SK-N-SH (cell line): Measurements from ENCODE around the gene DSCAML1. TPM values are rescaled to one million over a fixed set of nuclear protein-coding genes. Genes with fewer than 3 reads are reported as not detected.

Experiments used
- CTCF ChIA-PET: fragments of 300-600, 350-600 bp; formaldehyde crosslinking; extraction: SDS; loops from one replicate; lab custom pipeline; 2021; lab: Yijun Ruan, JAX
- POLR2A ChIA-PET: fragments of 350-600 bp; sonication (Branson Sonifier 250); formaldehyde crosslinking; extraction: SDS; loops from one replicate; lab custom pipeline; 2020; ENCODE audit warnings: antibody characterized with exemption, inconsistent platforms; lab: Yijun Ruan, JAX
- DNase-seq: peaks from one replicate; pipeline ENCODE4 v3.0.0; 2012
- H2AFZ ChIP-seq: fragments of 200-600 bp; sonication (generic); 2 replicates; pipeline ENCODE4 v1.8.1; 2016; ENCODE audit warnings: antibody characterized with exemption, mild to moderate bottlenecking, low read depth
- H3F3A ChIP-seq: fragments of 200-600 bp; sonication (generic); replicated peaks from 2 replicates; pipeline ENCODE3; 2016; ENCODE audit warnings: antibody characterized with exemption, mild to moderate bottlenecking; ENCODE audit not compliant: insufficient read depth
- H3K27ac ChIP-seq, 2 experiments: fragments of 200-500 bp in 1 of 2; fragments of 200-600 bp in 1 of 2; sonication (Bioruptor generic) in 1 of 2; sonication (generic), shearing (Covaris generic) in 1 of 2; 2 replicates each; pipeline versions ENCODE4 v1.5.1 to v1.6.1; 2014 to 2016; ENCODE audit warnings: low read depth in 2 of 2, inconsistent platforms in 1 of 2, low read length in 1 of 2, mild to moderate bottlenecking in 1 of 2, mixed read lengths in 1 of 2
- H3K27me3 ChIP-seq: fragments of 200-600 bp; sonication (generic), shearing (Covaris generic); 2 replicates; pipeline ENCODE4 v1.6.1; 2016; ENCODE audit warnings: mixed run types; ENCODE audit not compliant: insufficient read depth
- H3K36me3 ChIP-seq, 2 experiments: fragments of 200-500 bp in 1 of 2; fragments of 200-600 bp in 1 of 2; sonication (Bioruptor generic) in 1 of 2; sonication (generic) in 1 of 2; replicated peaks in 1 of 2; 2 replicates each; pipeline versions ENCODE3 to v1.5.1; 2014 to 2016; ENCODE audit warnings: low read length in 1 of 2, mild to moderate bottlenecking in 1 of 2; ENCODE audit not compliant: insufficient read depth in 2 of 2, control insufficient read depth in 1 of 2
- H3K4me1 ChIP-seq, 2 experiments: fragments of 200-500 bp in 1 of 2; fragments of 200-600 bp in 1 of 2; sonication (Bioruptor generic) in 1 of 2; sonication (generic), shearing (Covaris generic) in 1 of 2; 2 replicates each; pipeline versions ENCODE4 v1.5.1 to v1.6.1; 2014 to 2016; ENCODE audit warnings: low read depth in 1 of 2, low read length in 1 of 2, mixed run types in 1 of 2; ENCODE audit not compliant: insufficient read depth in 2 of 2, control insufficient read depth in 1 of 2
- H3K4me2 ChIP-seq: fragments of 200-600 bp; sonication (generic), shearing (Covaris generic); 2 replicates; pipeline ENCODE4 v1.6.1; 2017; ENCODE audit warnings: mixed run types
- H3K4me3 ChIP-seq, 2 experiments: fragments of 200-500 bp in 1 of 2; fragments of 200-600 bp in 1 of 2; sonication (Bioruptor generic) in 1 of 2; sonication (generic), shearing (Covaris generic) in 1 of 2; 2 replicates each; pipeline versions ENCODE4 v1.5.1 to v1.8.1; 2014 to 2016; ENCODE audit warnings: low read depth in 2 of 2, inconsistent platforms in 1 of 2, low read length in 1 of 2, mild to moderate bottlenecking in 1 of 2, mixed read lengths in 1 of 2, moderate library complexity in 1 of 2
- H3K79me2 ChIP-seq: fragments of 200-600 bp; sonication (generic); 2 replicates; pipeline ENCODE4 v1.8.1; 2017; ENCODE audit warnings: mild to moderate bottlenecking; ENCODE audit not compliant: insufficient read depth
- H3K9ac ChIP-seq: fragments of 200-600 bp; sonication (generic); 2 replicates; pipeline ENCODE4 v1.6.1; 2017; ENCODE audit warnings: mixed run types
- H3K9me2 ChIP-seq: fragments of 200-600 bp; sonication (generic); 2 replicates; pipeline ENCODE4 v1.6.1; 2017; ENCODE audit warnings: mixed run types
- H3K9me3 ChIP-seq: fragments of 200-600 bp; sonication (generic); 2 replicates; pipeline ENCODE4 v1.6.1; 2017; ENCODE audit warnings: mixed run types, mild to moderate bottlenecking, moderate library complexity
- H4K20me1 ChIP-seq: fragments of 200-600 bp; sonication (generic); 2 replicates; pipeline ENCODE4 v1.6.1; 2017; ENCODE audit warnings: mild to moderate bottlenecking, mixed run types; ENCODE audit not compliant: insufficient read depth
- CHD2 ChIP-seq: fragments of 150-350 bp; IDR thresholded peaks from 2 replicates; pipeline ENCODE4 v1.6.1; 2018; ENCODE audit warnings: low read length; ENCODE audit not compliant: partially characterized antibody
- ELF1 ChIP-seq: IDR thresholded peaks from 2 replicates; pipeline ENCODE4 v1.4.0; 2012
- EP300 ChIP-seq, 2 experiments: IDR thresholded peaks; 2 replicates each; pipeline versions ENCODE4 v1.4.0 to v1.6.1; 2012; ENCODE audit warnings: borderline replicate concordance in 1 of 2, low read depth in 1 of 2, low read length in 1 of 2
- FOXJ3 ChIP-seq: sonication (generic); formaldehyde crosslinking; IDR thresholded peaks from 2 replicates; pipeline ENCODE4 v1.5.1; 2020; ENCODE audit warnings: mild to moderate bottlenecking, missing genetic modification reagents
- FOXM1 ChIP-seq: IDR thresholded peaks from 2 replicates; pipeline ENCODE4 v1.4.0; 2012; ENCODE audit warnings: low read depth, mild to moderate bottlenecking
- IRF3 ChIP-seq: fragments of 150-350 bp; IDR thresholded peaks from 2 replicates; pipeline ENCODE4 v1.6.1; 2016; ENCODE audit warnings: mild to moderate bottlenecking, low read depth, low read length
- PBX3 ChIP-seq: IDR thresholded peaks from 2 replicates; pipeline ENCODE4; 2012
- POLR2AphosphoS5 ChIP-seq: IDR thresholded peaks from 2 replicates; pipeline ENCODE4 v1.6.1; 2012; ENCODE audit warnings: low read depth, low read length
- RXRA ChIP-seq: IDR thresholded peaks from 2 replicates; pipeline ENCODE4 v1.4.0; 2012; ENCODE audit warnings: low read depth, mild to moderate bottlenecking, borderline replicate concordance
- TCF12 ChIP-seq: IDR thresholded peaks from 2 replicates; pipeline ENCODE4 v1.4.0; 2012
- YY1 ChIP-seq: IDR thresholded peaks from 2 replicates; pipeline ENCODE4 v1.4.0; 2012; ENCODE audit warnings: low read depth, mild to moderate bottlenecking
- WGBS: methylation state at CpG from one replicate; pipeline ENCODE4 v1.1.6; 2017; ENCODE audit warnings: low lambda C conversion rate; 5-methylcytosine and 5-hydroxymethylcytosine counted together
- polyA plus RNA-seq, 3 experiments: library from polyadenylated mRNA; depleted of rRNA; stranded (reverse); fragments of >200 nt; gene quantifications; 2 replicates each; pipeline ENCODE4 v1.2.3, GENCODE V29; 2012
- TF ChIP-seq, protein P1 (sequence below): IDR thresholded peaks from 2 replicates; pipeline ENCODE4 v1.4.0; 2012; ENCODE audit warnings: low read depth, borderline replicate concordance
- TF ChIP-seq, protein P2 (sequence below): fragments of 150-350 bp; IDR thresholded peaks from 2 replicates; pipeline ENCODE4 v1.6.1; 2017; ENCODE audit warnings: antibody characterized with exemption, low read length, low read depth, borderline replicate concordance
- TF ChIP-seq, protein P3 (sequence below): IDR thresholded peaks from 2 replicates; pipeline ENCODE4 v1.4.0; 2012; ENCODE audit warnings: low read depth, borderline replicate concordance

DSCAML1 gene
- polyA plus RNA-seq, 1 of the 3 experiments (the other 2 are of a cell fraction) = not detected

GRCh38 chr11:117840881-117841550 is 44.0 kb upstream of the DSCAML1 start:
- no peak overlapping the region for H3K9ac ChIP-seq
- H2AFZ ChIP-seq = no peak overlapping the region
- ChIA-PET POLR2A (no interaction called here), CTCF (interaction anchor here (17.3 kb wide), 1 partner anchor 108 kb away, joined by 438 read pairs; no protein-coding TSS in a partner anchor)
- H3K9me2 ChIP-seq = no peaks in the 10 kb centered on the region
- H3K27ac ChIP-seq = no peak overlapping the region
- H3K27me3 ChIP-seq = peaks cover 9% of the 10 kb centered on the region; the same call in 1 of the 2 replicates
- no peaks in the 10 kb centered on the region for H3K79me2 ChIP-seq
- H4K20me1 ChIP-seq = no peaks in the 10 kb centered on the region
- peaks cover 0 to 2% of the 10 kb centered on the region in 2 experiments; a peak in 1 of 4 replicates for H3K4me1 ChIP-seq
- no peaks in the 10 kb centered on the region for H3K9me3 ChIP-seq
- no peak overlapping the region for H3K4me2 ChIP-seq
- no peaks in the 10 kb centered on the region for H3F3A ChIP-seq
- H3K36me3 ChIP-seq = no peaks in the 10 kb centered on the region
- TF ChIP-seq, protein P1, sequence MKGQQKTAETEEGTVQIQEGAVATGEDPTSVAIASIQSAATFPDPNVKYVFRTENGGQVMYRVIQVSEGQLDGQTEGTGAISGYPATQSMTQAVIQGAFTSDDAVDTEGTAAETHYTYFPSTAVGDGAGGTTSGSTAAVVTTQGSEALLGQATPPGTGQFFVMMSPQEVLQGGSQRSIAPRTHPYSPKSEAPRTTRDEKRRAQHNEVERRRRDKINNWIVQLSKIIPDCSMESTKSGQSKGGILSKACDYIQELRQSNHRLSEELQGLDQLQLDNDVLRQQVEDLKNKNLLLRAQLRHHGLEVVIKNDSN = no peak
- TF ChIP-seq CHD2 = no peak
- no peak for TF ChIP-seq EP300 (IDR thresholded peaks at IDR 0.05; ENCODE audit: borderline replicate concordance in 1 of 2, low read depth in 1 of 2, low read length in 1 of 2)
- no peak for TF ChIP-seq TCF12
- TF ChIP-seq PBX3 = no peak
- no peak for TF ChIP-seq ELF1
- TF ChIP-seq FOXM1 = no peak
- TF ChIP-seq POLR2AphosphoS5 = no peak
- TF ChIP-seq, protein P2, sequence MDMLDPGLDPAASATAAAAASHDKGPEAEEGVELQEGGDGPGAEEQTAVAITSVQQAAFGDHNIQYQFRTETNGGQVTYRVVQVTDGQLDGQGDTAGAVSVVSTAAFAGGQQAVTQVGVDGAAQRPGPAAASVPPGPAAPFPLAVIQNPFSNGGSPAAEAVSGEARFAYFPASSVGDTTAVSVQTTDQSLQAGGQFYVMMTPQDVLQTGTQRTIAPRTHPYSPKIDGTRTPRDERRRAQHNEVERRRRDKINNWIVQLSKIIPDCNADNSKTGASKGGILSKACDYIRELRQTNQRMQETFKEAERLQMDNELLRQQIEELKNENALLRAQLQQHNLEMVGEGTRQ = no peak
- no peak for TF ChIP-seq RXRA
- TF ChIP-seq IRF3 = no peak
- TF ChIP-seq, protein P3, sequence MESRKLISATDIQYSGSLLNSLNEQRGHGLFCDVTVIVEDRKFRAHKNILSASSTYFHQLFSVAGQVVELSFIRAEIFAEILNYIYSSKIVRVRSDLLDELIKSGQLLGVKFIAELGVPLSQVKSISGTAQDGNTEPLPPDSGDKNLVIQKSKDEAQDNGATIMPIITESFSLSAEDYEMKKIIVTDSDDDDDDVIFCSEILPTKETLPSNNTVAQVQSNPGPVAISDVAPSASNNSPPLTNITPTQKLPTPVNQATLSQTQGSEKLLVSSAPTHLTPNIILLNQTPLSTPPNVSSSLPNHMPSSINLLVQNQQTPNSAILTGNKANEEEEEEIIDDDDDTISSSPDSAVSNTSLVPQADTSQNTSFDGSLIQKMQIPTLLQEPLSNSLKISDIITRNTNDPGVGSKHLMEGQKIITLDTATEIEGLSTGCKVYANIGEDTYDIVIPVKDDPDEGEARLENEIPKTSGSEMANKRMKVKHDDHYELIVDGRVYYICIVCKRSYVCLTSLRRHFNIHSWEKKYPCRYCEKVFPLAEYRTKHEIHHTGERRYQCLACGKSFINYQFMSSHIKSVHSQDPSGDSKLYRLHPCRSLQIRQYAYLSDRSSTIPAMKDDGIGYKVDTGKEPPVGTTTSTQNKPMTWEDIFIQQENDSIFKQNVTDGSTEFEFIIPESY = no peak
- TF ChIP-seq YY1 = no peak
- no peak for TF ChIP-seq FOXJ3
- no peak for DNase-seq
- 51% methylated on average over 8 of the region's 11 CpGs for WGBS
- H3K4me3 ChIP-seq = no peak overlapping the region
